ENCODE data around the gene TELO2. TPM values are rescaled to one million over a fixed set of nuclear protein-coding genes. Genes with fewer than 3 reads are reported as not detected.

The TELO2 gene
- total and polyA plus RNA-seq, 2 donors (not counting 1 experiment from before 2014, with no cell fraction given) = 6.3 to 10.9 TPM

GRCh38 chr16:1458336-1458976 is 34.7 kb upstream of the TELO2 start:
- DNase-seq (ENCODE audit: low read depth in 2 of 2) = peak in 1 of 2 donors; percentile 5

GRCh38 chr16:1458977-1459341 is 34.2 kb upstream of the TELO2 start:
- no peaks in the 10 kb centered on the region for H3K4me1 ChIP-seq (ENCODE audit: control insufficient read depth, extremely low read depth, insufficient read depth, low read length)
- no peaks in the 10 kb centered on the region for H4K20me1 ChIP-seq (ENCODE audit: control insufficient read depth, extremely low read depth, insufficient read depth, low read length)
- no peak overlapping the region for H3K27ac ChIP-seq (ENCODE audit: insufficient read depth, low read length)
- no peak overlapping the region for H2AFZ ChIP-seq (ENCODE audit: low read length)
- H3K27me3 ChIP-seq (ENCODE audit: control insufficient read depth, insufficient read depth, low read length) = no peaks in the 10 kb centered on the region
- DNase-seq (ENCODE audit: low read depth in 2 of 2) = no peak
- peaks cover 15% of the 10 kb centered on the region for H3K36me3 ChIP-seq (ENCODE audit: control insufficient read depth, insufficient read depth, low read length)
- no peak overlapping the region for H3K4me2 ChIP-seq (ENCODE audit: extremely low read depth, insufficient read depth, low read length)
- no peak overlapping the region for H3K4me3 ChIP-seq (replicated peaks in 1 of 4; ENCODE audit: control extremely low read depth in 1 of 4, insufficient read depth in 1 of 4, low read depth in 3 of 4, low read length in 4 of 4)
- H3K9me3 ChIP-seq (ENCODE audit: control insufficient read depth, insufficient read depth, low read depth, low read length) = no peaks in the 10 kb centered on the region
- no peaks in the 10 kb centered on the region for H3K79me2 ChIP-seq (ENCODE audit: control insufficient read depth, insufficient read depth, low read length)
- H3K9ac ChIP-seq (ENCODE audit: insufficient read depth, low read length) = no peak overlapping the region
- no peak for TF ChIP-seq CTCF (conservative IDR thresholded peaks at IDR 0.05 in 1 of 2, IDR thresholded peaks at IDR 0.05 in 1 of 2; ENCODE audit: low read depth in 1 of 2, low read length in 2 of 2)
- TF ChIP-seq EZH2 (IDR thresholded peaks at IDR 0.05; ENCODE audit: low read length, missing control alignments) = no peak

More at GRCh38 chr16:1458336-1458976, 34.7 kb upstream of the TELO2 start:
- Histone ChIP-seq H3K4me3 (replicated peaks in 1 of 4; ENCODE audit: control extremely low read depth in 1 of 4, insufficient read depth in 1 of 4, low read depth in 3 of 4, low read length in 4 of 4) (no peak overlapping the region), H2AFZ (ENCODE audit: low read length) (no peak overlapping the region), H3K9ac (ENCODE audit: insufficient read depth, low read length) (no peak overlapping the region), H3K4me2 (ENCODE audit: extremely low read depth, insufficient read depth, low read length) (no peak overlapping the region), H3K4me1 (ENCODE audit: control insufficient read depth, extremely low read depth, insufficient read depth, low read length) (no peaks in the 10 kb centered on the region), H3K79me2 (ENCODE audit: control insufficient read depth, insufficient read depth, low read length) (no peaks in the 10 kb centered on the region), H4K20me1 (ENCODE audit: control insufficient read depth, extremely low read depth, insufficient read depth, low read length) (no peaks in the 10 kb centered on the region), H3K36me3 (ENCODE audit: control insufficient read depth, insufficient read depth, low read length) (peaks cover 15% of the 10 kb centered on the region), H3K27me3 (ENCODE audit: control insufficient read depth, insufficient read depth, low read length) (no peaks in the 10 kb centered on the region), H3K9me3 (ENCODE audit: control insufficient read depth, insufficient read depth, low read depth, low read length) (no peaks in the 10 kb centered on the region), H3K27ac (ENCODE audit: insufficient read depth, low read length) (no peak overlapping the region)
- TF ChIP-seq EZH2 (IDR thresholded peaks at IDR 0.05; ENCODE audit: low read length, missing control alignments) (no peak), CTCF (conservative IDR thresholded peaks at IDR 0.05 in 1 of 2, IDR thresholded peaks at IDR 0.05 in 1 of 2; ENCODE audit: low read depth in 1 of 2, low read length in 2 of 2) (no peak)

- no peak overlapping the region for H3K27ac ChIP-seq (ENCODE audit: insufficient read depth, low read length)
- H3K4me2 ChIP-seq (ENCODE audit: extremely low read depth, insufficient read depth, low read length) = no peak overlapping the region
- DNase-seq (ENCODE audit: low read depth in 2 of 2) = no peak
- H3K36me3 ChIP-seq (ENCODE audit: control insufficient read depth, insufficient read depth, low read length) = peaks cover 15% of the 10 kb centered on the region
- H3K9me3 ChIP-seq (ENCODE audit: control insufficient read depth, insufficient read depth, low read depth, low read length) = no peaks in the 10 kb centered on the region
- H3K4me3 ChIP-seq (replicated peaks in 1 of 4; ENCODE audit: control extremely low read depth in 1 of 4, insufficient read depth in 1 of 4, low read depth in 3 of 4, low read length in 4 of 4) = no peak overlapping the region
- H3K4me1 ChIP-seq (ENCODE audit: control insufficient read depth, extremely low read depth, insufficient read depth, low read length) = no peaks in the 10 kb centered on the region
- no peaks in the 10 kb centered on the region for H4K20me1 ChIP-seq (ENCODE audit: control insufficient read depth, extremely low read depth, insufficient read depth, low read length)
- H3K79me2 ChIP-seq (ENCODE audit: control insufficient read depth, insufficient read depth, low read length) = no peaks in the 10 kb centered on the region
- H2AFZ ChIP-seq (ENCODE audit: low read length) = no peak overlapping the region
- TF ChIP-seq CTCF (conservative IDR thresholded peaks at IDR 0.05 in 1 of 2, IDR thresholded peaks at IDR 0.05 in 1 of 2; ENCODE audit: low read depth in 1 of 2, low read length in 2 of 2) = no peak
- no peak for TF ChIP-seq EZH2 (IDR thresholded peaks at IDR 0.05; ENCODE audit: low read length, missing control alignments)
- H3K9ac ChIP-seq (ENCODE audit: insufficient read depth, low read length) = no peak overlapping the region
- H3K27me3 ChIP-seq (ENCODE audit: control insufficient read depth, insufficient read depth, low read length) = no peaks in the 10 kb centered on the region
Observed at GRCh38 chr16:1459967-1460366, 33.2 kb upstream of the TELO2 start.
